ENCODE measurements around the gene INSL4.
A peak's percentile ranks its signal among the peaks of the same experiment; 100 is the strongest.

Gene INSL4

GRCh38 chr9:5231212-5231611 is at the start of gene INSL4:
Gene INSL4, plus strand, starts transcription at chr9:5231419. Its CDS starts 105 bp downstream, at chr9:5231524.
- DNase-seq: no peak

- no peak for DNase-seq
Observed at GRCh38 chr9:5184776-5185175, 46.4 kb upstream of the INSL4 start.

GRCh38 chr9:5185220-5185840 is 45.9 kb upstream of the INSL4 start, which contains the start of gene INSL6:
Gene INSL6, minus strand, starts transcription at chr9:5185639. Its CDS starts 37 bp downstream, at chr9:5185602.
- DNase-seq: no peak

- peak; percentile 43 for DNase-seq
Observed at GRCh38 chr9:5186416-5187169, 44.6 kb upstream of the INSL4 start.

- no peak for DNase-seq
Observed at GRCh38 chr9:5188060-5188984, 42.9 kb upstream of the INSL4 start.

- no peak for DNase-seq
Observed at GRCh38 chr9:5191985-5192384, 39.2 kb upstream of the INSL4 start.

- no peak for DNase-seq
Observed at GRCh38 chr9:5193345-5193744, 37.9 kb upstream of the INSL4 start.

GRCh38 chr9:5195463-5195862 is 35.8 kb upstream of the INSL4 start:
- no peak for DNase-seq

- no peak for DNase-seq
Observed at GRCh38 chr9:5205071-5205470, 26.1 kb upstream of the INSL4 start.

- DNase-seq: no peak
Observed at GRCh38 chr9:5230554-5230953, 665 bp upstream of the INSL4 start.

GRCh38 chr9:5263351-5264218 is 32.4 kb downstream of the INSL4 start:
- no peak for DNase-seq

- DNase-seq: no peak
Observed at GRCh38 chr9:5264219-5264595, 33.0 kb downstream of the INSL4 start.

GRCh38 chr9:5265939-5266338 is 34.7 kb downstream of the INSL4 start:
- no peak for DNase-seq

- no peak for DNase-seq
Observed at GRCh38 chr9:5269249-5269715, 38.1 kb downstream of the INSL4 start.

- no peak for DNase-seq
Observed at GRCh38 chr9:5274770-5275169, 43.6 kb downstream of the INSL4 start.

- DNase-seq: no peak
Observed at GRCh38 chr9:5278486-5278885, 47.3 kb downstream of the INSL4 start.

All from stimulated activated CD4-positive, alpha-beta T cell treated with anti-CD3 and anti-CD28 coated beads, Interleukin-4, amount 100 ng/mL, for 1 hour (primary cell).